Uterus (tissue), 2 donors: ENCODE data around the gene RHBDD3.

Experiments used
- CTCF ChIP-seq, 4 experiments: fragments of 200-600 bp in 2 of 4; fragments of 450-650 bp in 2 of 4; sonication (generic) in 2 of 4; IDR thresholded peaks; one replicate each; pipeline ENCODE4 v1.5.1; 2016 to 2019; ENCODE audit warnings: antibody characterized with exemption in 4 of 4, mild to moderate bottlenecking in 2 of 4, moderate library complexity in 1 of 4
- POLR2A ChIP-seq, 2 donors: fragments of 450-650 bp; IDR thresholded peaks; one replicate each; pipeline ENCODE4 v1.6.1; 2016; ENCODE audit warnings: antibody characterized with exemption in 2 of 2, mild to moderate bottlenecking in 1 of 2, moderate library complexity in 1 of 2

GRCh38 chr22:29292379-29292778, 24.6 kb upstream of the RHBDD3 start:
- no peak for TF ChIP-seq CTCF (IDR thresholded peaks at IDR 0.05)
- TF ChIP-seq POLR2A (IDR thresholded peaks at IDR 0.05), result no peak
